Body of pancreas (tissue), 4 donors: Measurements from ENCODE around the gene AHI1.

ENCODE experiments used
- CTCF ChIP-seq, 7 experiments: fragments of 450-650 bp in 4 of 7; fragments of 200-600 bp in 3 of 7; sonication (generic) in 3 of 7; IDR thresholded peaks; one replicate each; pipeline ENCODE4 v1.5.1; 2016 to 2019; ENCODE audit warnings: antibody characterized with exemption in 7 of 7
- POLR2A ChIP-seq, 3 donors: fragments of 450-650 bp; IDR thresholded peaks; one replicate each; pipeline ENCODE4 v1.6.1; 2016; ENCODE audit warnings: antibody characterized with exemption in 3 of 3, mild to moderate bottlenecking in 2 of 3

GRCh38 chr6:135282395-135282794, 215.1 kb downstream of the AHI1 start:
- TF ChIP-seq CTCF (IDR thresholded peaks at IDR 0.05): no peak
- TF ChIP-seq POLR2A (IDR thresholded peaks at IDR 0.05): no peak
